Endothelial cell of umbilical vein (primary cell): ENCODE data around the gene CFAP69. TPM values are rescaled to one million over a fixed set of nuclear protein-coding genes. Genes with fewer than 3 reads are reported as not detected.

Source experiments
- BruUV-seq: library from RNA; stranded (reverse); fragments of 400-500 nt; replicated peaks from 2 replicates; lab custom pipeline; 2021; lab: Mats Ljungman, UMichigan
- CTCF ChIA-PET: fragments of 300-600, 350-600 bp; sonication (Branson Sonifier 250); formaldehyde crosslinking; loops from one replicate; lab custom pipeline; 2021; ENCODE audit warnings: antibody characterized with exemption, inconsistent platforms; lab: Charles Lee
- POLR2A ChIA-PET: fragments of 300-600, 350-600 bp; sonication (Branson Sonifier 250); formaldehyde crosslinking; loops from one replicate; lab custom pipeline; 2021; ENCODE audit warnings: antibody characterized with exemption, inconsistent platforms; lab: Charles Lee
- DNase-seq: peaks from one replicate; pipeline ENCODE4 v3.0.0-alpha.2; 2011; ENCODE audit warnings: low read depth, low spot score
- FAIRE-seq: peaks from 2 replicates; lab custom pipeline; 2011; peaks lifted over from hg19 to GRCh38; lab: Jason Lieb, UNC
- H2AFZ ChIP-seq: 2 replicates; pipeline ENCODE4 v1.6.0; 2012; ENCODE audit warnings: low read depth, low read length, control low read depth, inconsistent platforms
- H3K27ac ChIP-seq: 2 replicates; pipeline ENCODE4 v1.5.1; 2011; ENCODE audit warnings: low read depth, mild to moderate bottlenecking, control low read depth, low read length, moderate library complexity; ENCODE audit not compliant: insufficient read depth
- H3K27me3 ChIP-seq, 2 experiments: 2 replicates each; pipeline versions ENCODE4 v1.6.0 to v1.6.1; 2011; ENCODE audit warnings: low read length in 2 of 2, mixed read lengths in 1 of 2; ENCODE audit not compliant: control insufficient read depth in 2 of 2, insufficient read depth in 2 of 2
- H3K36me3 ChIP-seq, 2 experiments: 2 replicates in 1 of 2; 3 replicates in 1 of 2; pipeline ENCODE4 v1.5.1; 2011; ENCODE audit warnings: low read length in 2 of 2, mild to moderate bottlenecking in 1 of 2, moderate library complexity in 1 of 2; ENCODE audit not compliant: control insufficient read depth in 2 of 2, insufficient read depth in 2 of 2; ENCODE audit errors: extremely low read depth in 1 of 2
- H3K4me1 ChIP-seq: 3 replicates; pipeline ENCODE4 v1.5.1; 2011; ENCODE audit warnings: mild to moderate bottlenecking, low read length; ENCODE audit not compliant: control insufficient read depth, insufficient read depth; ENCODE audit errors: extremely low read depth
- H3K4me2 ChIP-seq: 2 replicates; pipeline ENCODE4 v1.6.1; 2011; ENCODE audit warnings: low read length, control low read depth, mixed read lengths; ENCODE audit not compliant: insufficient read depth
- H3K4me3 ChIP-seq, 3 experiments: fragments of 200-600 bp in 1 of 3; sonication (generic), shearing (Covaris generic) in 1 of 3; replicated peaks in 1 of 3; 2 replicates each; pipeline ENCODE4 v1.5.1; 2011 to 2016; ENCODE audit warnings: control low read depth in 3 of 3, low read length in 3 of 3, mild to moderate bottlenecking in 2 of 3, inconsistent platforms in 1 of 3, low read depth in 1 of 3, moderate library complexity in 1 of 3; ENCODE audit not compliant: insufficient read depth in 1 of 3
- H3K79me2 ChIP-seq: 2 replicates; pipeline ENCODE4 v1.6.0; 2012; ENCODE audit warnings: low read length, inconsistent platforms; ENCODE audit not compliant: control insufficient read depth, insufficient read depth
- H3K9ac ChIP-seq: replicated peaks from 2 replicates; pipeline ENCODE3; 2011; ENCODE audit warnings: low read length, control low read depth; ENCODE audit not compliant: insufficient read depth; ENCODE audit errors: extremely low read depth
- H3K9me1 ChIP-seq: replicated peaks from 3 replicates; pipeline ENCODE4 v1.6.0; 2011; ENCODE audit warnings: mild to moderate bottlenecking, low read length; ENCODE audit not compliant: control insufficient read depth, insufficient read depth; ENCODE audit errors: extremely low read depth
- H3K9me3 ChIP-seq: replicated peaks from 2 replicates; pipeline ENCODE4 v1.5.1; 2012; ENCODE audit warnings: low read length, inconsistent platforms; ENCODE audit not compliant: control insufficient read depth, insufficient read depth
- H4K20me1 ChIP-seq: replicated peaks from 2 replicates; pipeline ENCODE3; 2011; ENCODE audit warnings: mild to moderate bottlenecking, low read length; ENCODE audit not compliant: control insufficient read depth, insufficient read depth; ENCODE audit errors: extremely low read depth
- CTCF ChIP-seq, 2 donors: IDR thresholded peaks; 1 replicate in 1 of 2; 2 replicates in 1 of 2; pipeline ENCODE4 v1.5.1; 2011; ENCODE audit warnings: low read length in 2 of 2, mild to moderate bottlenecking in 2 of 2, moderate library complexity in 2 of 2, control low read depth in 1 of 2, inconsistent platforms in 1 of 2, low read depth in 1 of 2; ENCODE audit not compliant: insufficient read depth in 1 of 2; ENCODE audit errors: extremely low read depth in 1 of 2
- FOS ChIP-seq: IDR thresholded peaks from 2 replicates; pipeline ENCODE4 v1.6.1; 2011; ENCODE audit warnings: mild to moderate bottlenecking, low read length, moderate library complexity, borderline replicate concordance; ENCODE audit not compliant: insufficient read depth
- GATA2 ChIP-seq: IDR thresholded peaks from 2 replicates; pipeline ENCODE4 v1.7.0; 2011; ENCODE audit warnings: low read depth, mild to moderate bottlenecking, moderate library complexity, mixed read lengths, low read length; ENCODE audit not compliant: insufficient read length, insufficient read depth
- JUN ChIP-seq: IDR thresholded peaks from 2 replicates; pipeline ENCODE4 v1.6.1; 2011; ENCODE audit warnings: borderline replicate concordance, low read depth; ENCODE audit not compliant: insufficient read length, insufficient read depth
- MYC ChIP-seq: IDR thresholded peaks from one replicate; pipeline ENCODE4 v1.6.1; 2011; ENCODE audit warnings: mild to moderate bottlenecking, low read depth, low read length
- POLR2A ChIP-seq: IDR thresholded peaks from 2 replicates; pipeline ENCODE4 v1.6.1; 2012; ENCODE audit warnings: low read depth, mild to moderate bottlenecking, control low read depth, low read length
- POLR2AphosphoS5 ChIP-seq: IDR thresholded peaks from 2 replicates; pipeline ENCODE4 v1.6.1; 2012; ENCODE audit warnings: low read depth, mild to moderate bottlenecking, control low read depth, low read length, moderate library complexity; ENCODE audit not compliant: insufficient read depth
- dilution Hi-C: fragments of 300-500 bp; cut with MboI; formaldehyde crosslinking; loops from one replicate; pipeline ENCODE4 v1.15.0; 2019; ENCODE audit warnings: low sequenced_read_pairs; ENCODE audit not compliant: extremely low pct_ligation_motif_present
- intact Hi-C: fragments of 100-400 bp; cut with micrococcal nuclease; formaldehyde crosslinking; loops from one replicate; pipeline ENCODE4 v1.10.0; 2022
- polyA plus RNA-seq, 4 experiments: library from polyadenylated mRNA; depleted of rRNA in 3 of 4; stranded (reverse) in 3 of 4; unstranded in 1 of 4; fragments of >200 nt; gene quantifications; 2 replicates each; pipeline versions ENCODE4 v1.2.1 to v1.2.3, GENCODE V29; 2011 to 2012; ENCODE audit warnings: missing spikeins in 1 of 4
- total RNA-seq: library from RNA; stranded (reverse); gene quantifications from 2 replicates; pipeline ENCODE4 v1.2.3, GENCODE V29; 2021

The CFAP69 gene
- total and polyA plus RNA-seq, 2 donors (not counting 3 experiments of a cell fraction or from before 2014, with no cell fraction given), result 0.81 to 4.4 TPM

- H3K4me2 ChIP-seq, result no peak overlapping the region
- no peaks in the 10 kb centered on the region for H3K9me3 ChIP-seq
- no peak overlapping the region for H3K9ac ChIP-seq
- dilution Hi-C loops, result no loop called here
- H3K79me2 ChIP-seq, result no peaks in the 10 kb centered on the region
- no peak overlapping the region for H3K4me3 ChIP-seq
- no TSS peak for BruUV-seq
- FAIRE-seq, result no peak
- no peak for TF ChIP-seq MYC
- TF ChIP-seq POLR2A, result no peak
- TF ChIP-seq CTCF (IDR thresholded peaks at IDR 0.05; ENCODE audit: extremely low read depth in 1 of 2, insufficient read depth in 1 of 2, low read depth in 1 of 2, low read length in 2 of 2), result peak in 1 of 2 donors; percentile 15
- TF ChIP-seq JUN, result no peak
- no peak for TF ChIP-seq POLR2AphosphoS5
- no peak for TF ChIP-seq GATA2
- no peak for TF ChIP-seq FOS
- peak; percentile 54 for DNase-seq
- no peaks in the 10 kb centered on the region for H3K36me3 ChIP-seq
- ChIA-PET CTCF (interaction anchor here (3.1 to 4.8 kb wide), 2 partner anchors 109 to 165 kb away, joined by 19 to 38 read pairs; partner anchors contain the start of gene STEAP1), POLR2A (no interaction called here)
- H3K4me1 ChIP-seq, result peaks cover 8% of the 10 kb centered on the region
- intact Hi-C loops, result loop anchor here (1.0 to 2.0 kb wide), 4 partner anchors 36 to 156 kb away; partner anchors contain the start of genes STEAP1 and STEAP2
- no peak overlapping the region for H3K27ac ChIP-seq
- no peak overlapping the region for H2AFZ ChIP-seq
- no peaks in the 10 kb centered on the region for H4K20me1 ChIP-seq
- no peaks in the 10 kb centered on the region for H3K9me1 ChIP-seq
- H3K27me3 ChIP-seq, result no peaks in the 10 kb centered on the region
Measured at GRCh38 chr7:90262438-90262837, 17.5 kb downstream of the CFAP69 start.
